HG03558 (cell line): ENCODE results near the gene DTX4.

Experiments used
- ATAC-seq: cut with Tn5 transposase; IDR thresholded peaks from one replicate; pipeline ENCODE4 v1.9.1; 2021; ENCODE audit warnings: moderate number of reproducible peaks; ENCODE audit not compliant: unreplicated experiment; ENCODE audit errors: extremely low read depth

The DTX4 gene

DNA sequence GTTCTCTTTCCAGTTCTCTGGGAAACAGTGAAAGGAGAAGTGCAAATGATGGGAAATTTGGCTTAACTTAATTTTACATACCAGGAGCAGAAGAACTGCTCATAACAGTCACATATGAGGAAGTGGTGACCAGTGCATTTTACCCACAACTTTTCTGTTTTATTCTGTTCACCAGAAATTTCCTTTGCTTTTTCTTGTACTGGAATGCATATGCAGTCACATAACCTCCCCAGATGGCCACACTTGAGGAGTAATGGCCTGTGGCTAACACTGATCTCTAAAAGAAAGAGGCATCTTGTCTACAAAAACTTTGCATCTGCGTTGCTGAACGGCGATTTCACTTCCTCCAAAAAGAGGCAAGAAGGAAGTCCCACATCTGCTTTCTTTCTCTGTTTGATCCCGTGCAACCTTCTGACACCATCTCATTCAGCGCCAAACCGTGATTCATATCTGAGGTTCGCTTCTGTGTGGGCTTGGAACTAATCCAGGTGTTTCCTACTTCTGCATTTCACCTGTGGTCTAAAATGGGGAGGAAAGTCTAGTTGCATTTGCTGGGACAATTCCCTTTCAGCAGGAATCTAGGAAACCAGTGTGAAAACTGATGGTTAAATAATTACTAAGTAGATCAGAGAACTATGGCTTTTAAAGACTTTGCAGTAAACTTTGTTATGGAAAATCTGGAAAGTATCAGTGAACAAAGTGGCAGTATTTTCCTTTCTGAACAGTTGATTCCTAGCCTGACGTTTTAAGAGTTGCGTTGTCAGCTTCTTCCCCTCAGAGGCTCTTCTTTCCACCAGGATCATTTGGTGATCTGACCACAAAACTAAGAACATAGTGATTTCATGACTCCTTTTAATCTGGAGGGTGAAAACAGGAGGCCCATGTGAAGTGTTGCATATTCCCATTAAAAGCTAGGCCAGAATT is 45.0 kb downstream of the DTX4 start:
- ATAC-seq: peak; percentile 84

- no peak for ATAC-seq
Observed at GRCh38 chr11:59218319-59218718, 46.4 kb downstream of the DTX4 start.

- no peak for ATAC-seq
Observed at GRCh38 chr11:59218893-59219292, 47.0 kb downstream of the DTX4 start.

- ATAC-seq: no peak
Observed at GRCh38 chr11:59219836-59220235, 47.9 kb downstream of the DTX4 start.

- ATAC-seq: no peak
Observed at GRCh38 chr11:59221441-59221840, 49.5 kb downstream of the DTX4 start.

GRCh38 chr11:59222464-59223060 is 50.6 kb downstream of the DTX4 start:
- ATAC-seq: no peak

GRCh38 chr11:59223177-59223576 is 51.2 kb downstream of the DTX4 start:
- no peak for ATAC-seq

DNA sequence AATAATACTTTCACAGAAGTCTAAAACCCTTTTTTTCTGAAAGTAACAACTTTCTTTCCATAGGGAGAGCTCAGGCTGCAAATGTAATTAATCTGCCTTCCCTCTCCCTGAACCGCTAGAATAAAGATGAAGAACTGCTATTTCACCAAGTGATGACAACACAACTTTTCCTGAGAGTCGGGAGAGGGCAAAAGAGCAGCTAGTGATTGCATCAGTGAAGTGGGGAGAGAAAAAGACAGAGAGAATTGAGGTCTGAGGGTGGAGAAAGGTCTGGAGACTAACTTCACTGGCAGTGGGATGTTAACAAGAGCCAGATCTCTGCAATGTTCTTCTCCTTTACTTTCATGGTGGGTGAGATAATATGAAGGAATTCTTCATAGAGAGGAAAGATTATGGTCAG is 51.7 kb downstream of the DTX4 start:
- ATAC-seq: no peak

- ATAC-seq: peak; percentile 20
Observed at GRCh38 chr11:59224351-59224928, 52.5 kb downstream of the DTX4 start.

DNA sequence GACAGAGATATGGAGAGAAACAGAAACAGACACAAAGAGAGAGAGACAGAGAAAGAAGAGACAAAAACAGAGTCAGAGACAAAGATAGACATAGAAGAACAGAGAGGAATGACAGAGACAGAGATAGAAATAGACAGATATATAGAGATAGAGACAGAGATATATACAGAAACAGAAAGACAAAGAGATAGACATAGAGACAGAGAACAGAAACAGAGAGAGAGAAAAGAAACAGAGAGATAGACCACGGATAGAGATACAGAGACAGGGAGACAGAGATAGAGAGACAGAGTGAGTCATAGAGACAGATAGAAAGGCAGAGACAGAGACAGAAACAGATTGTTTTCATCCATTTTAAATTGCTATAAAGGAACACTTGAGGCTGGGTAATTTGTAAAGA is 53.1 kb downstream of the DTX4 start:
- ATAC-seq: peak; percentile 36

- ATAC-seq: no peak
Observed at GRCh38 chr11:59226396-59226795, 54.5 kb downstream of the DTX4 start.

DNA sequence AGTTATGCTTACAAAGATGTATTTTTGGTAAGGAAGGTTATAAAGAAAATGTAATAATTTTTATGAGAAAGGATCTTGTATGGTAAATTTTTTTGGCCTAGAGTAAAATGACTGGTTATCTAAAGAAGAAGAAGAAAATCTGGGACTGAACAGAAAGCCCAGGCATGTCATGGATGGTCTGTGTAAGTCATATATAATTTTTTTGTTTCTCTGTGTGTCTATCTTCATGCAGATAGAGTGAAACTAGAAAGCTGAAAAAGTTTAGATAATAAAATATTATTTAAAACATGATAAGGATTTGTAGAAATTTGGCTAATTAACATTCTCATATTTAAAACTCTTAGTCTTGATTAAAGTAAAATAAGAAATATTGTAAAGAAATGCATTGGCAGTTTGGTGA is 68.4 kb downstream of the DTX4 start:
- no peak for ATAC-seq

DNA sequence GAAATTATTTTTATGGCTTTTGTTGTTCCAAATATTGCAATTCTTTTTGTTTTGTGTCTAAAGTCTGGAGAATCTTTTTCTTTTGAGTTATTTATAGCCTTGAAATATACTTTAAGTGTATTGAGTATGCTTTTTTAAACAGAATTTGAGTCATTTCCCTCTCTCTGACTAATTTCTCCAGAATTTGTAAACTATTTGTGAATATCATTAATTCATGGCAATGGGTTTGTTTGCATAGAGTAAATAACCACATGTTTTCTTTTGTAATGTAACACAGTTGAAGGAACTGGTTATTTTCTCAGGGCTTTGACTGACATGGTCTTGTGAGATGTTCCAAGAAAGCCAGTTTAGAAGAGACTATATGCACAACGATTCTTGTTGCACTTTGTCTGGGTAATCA is 71.7 kb downstream of the DTX4 start:
- ATAC-seq: no peak

DNA sequence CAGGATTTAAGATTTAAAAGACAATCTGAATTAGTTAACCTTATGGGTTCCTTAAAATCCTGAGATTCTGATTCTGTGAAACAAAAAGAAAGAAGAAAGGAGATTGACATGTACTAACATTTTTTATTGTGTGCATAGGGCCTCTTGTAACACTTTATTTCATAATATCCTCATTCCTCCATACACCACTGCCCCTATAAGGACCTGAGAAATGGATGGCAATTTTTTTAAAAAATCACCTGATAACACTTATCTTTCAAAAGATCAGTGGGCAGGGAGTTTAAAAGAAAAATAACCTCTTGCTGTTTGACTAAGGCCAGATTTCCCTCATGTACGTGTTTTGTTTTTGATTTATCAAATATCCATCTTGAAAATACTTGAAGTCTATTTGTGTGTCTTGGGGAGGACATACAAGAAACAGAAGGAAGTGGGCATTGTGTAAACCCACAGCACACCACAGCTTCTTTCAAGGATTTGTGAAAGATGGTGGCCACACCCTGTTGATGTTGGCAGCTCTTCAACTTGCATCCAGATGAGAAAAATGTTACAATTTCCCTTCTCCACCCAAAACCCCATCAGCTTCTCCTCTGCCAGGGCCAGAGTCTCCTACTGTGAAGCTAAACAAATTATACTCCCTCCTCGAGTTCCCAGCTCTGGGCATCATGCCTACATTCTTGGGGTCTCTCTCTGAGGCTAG is 75.7 kb downstream of the DTX4 start:
- ATAC-seq: no peak

GRCh38 chr11:59249535-59249934 is 77.6 kb downstream of the DTX4 start:
- ATAC-seq: no peak

GRCh38 chr11:59253001-59253400 is 81.1 kb downstream of the DTX4 start:
- ATAC-seq: no peak

DNA sequence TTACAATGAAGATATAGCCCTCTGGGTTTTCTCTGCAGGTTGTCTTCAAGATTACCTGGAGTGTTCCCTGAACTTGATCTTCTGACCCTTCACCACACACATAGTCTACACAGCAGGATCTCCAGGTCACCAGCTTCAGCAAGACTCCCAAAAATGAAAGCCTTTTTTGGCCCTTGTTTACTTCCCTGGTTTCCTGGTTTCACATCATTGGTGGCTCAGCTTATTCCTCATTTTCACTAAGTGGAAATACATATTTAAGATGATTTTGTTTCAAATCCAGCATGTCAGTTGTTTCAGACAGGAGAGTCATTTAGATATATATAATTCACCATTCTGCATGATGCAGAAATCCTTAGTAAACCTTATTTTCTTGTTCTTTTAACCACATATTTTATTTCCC is 82.4 kb downstream of the DTX4 start:
- no peak for ATAC-seq

DNA sequence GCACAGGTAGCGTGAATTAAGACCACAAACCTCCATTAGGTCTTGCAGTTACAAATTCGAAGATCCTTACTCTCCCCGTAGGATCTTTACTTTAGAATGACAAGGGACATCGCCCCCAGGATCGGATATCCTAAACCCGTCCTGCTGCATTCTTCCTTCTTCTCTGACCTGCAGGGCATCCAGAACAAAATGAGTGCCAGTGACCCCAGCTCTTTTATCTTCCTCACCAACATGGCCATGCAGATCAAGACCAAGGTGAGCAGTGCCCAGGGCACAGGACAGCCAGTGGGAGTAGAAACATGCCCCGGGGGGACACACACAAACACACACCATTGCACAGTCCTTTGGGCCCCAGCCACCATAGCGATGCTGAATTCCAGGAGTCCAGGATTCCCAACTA is 83.3 kb downstream of the DTX4 start:
- ATAC-seq: no peak
